OCI-LY1 (cell line): ENCODE measurements around the gene LOC128125822.

Experiments
- CTCF ChIP-seq: fragments of 200-600 bp; sonication (generic), shearing (Covaris generic); IDR thresholded peaks from 2 replicates; pipeline ENCODE4 v1.5.1; 2017; ENCODE audit warnings: mild to moderate bottlenecking, antibody characterized with exemption, low read length, moderate library complexity, mixed read lengths
- EZH2 ChIP-seq: fragments of 200-600 bp; sonication (generic), shearing (Covaris generic); IDR thresholded peaks from 2 replicates; pipeline ENCODE4 v1.8.0; 2017; ENCODE audit warnings: borderline replicate concordance, mixed run types, mild to moderate bottlenecking, antibody characterized with exemption, low read length, moderate library complexity, mixed read lengths

- TF ChIP-seq CTCF (no peak), EZH2 (no peak)
Measured at GRCh38 chr6:63537959-63538300, 34.4 kb upstream of the LOC128125822 start.
